HepG2 (cell line): ENCODE measurements around the gene UBC. TPM values are rescaled to one million over a fixed set of nuclear protein-coding genes. Genes with fewer than 3 reads are reported as not detected.

Experiments
- CENPX ChIP-seq: sonication (generic); formaldehyde crosslinking; IDR thresholded peaks from 2 replicates; pipeline ENCODE4 v1.9.0; 2021; ENCODE audit warnings: mild to moderate bottlenecking, missing genetic modification reagents, moderate library complexity
- DR1 ChIP-seq: sonication (generic); formaldehyde crosslinking; IDR thresholded peaks from 2 replicates; pipeline ENCODE4 v1.8.0; 2021; ENCODE audit warnings: mild to moderate bottlenecking, missing genetic modification reagents, inconsistent platforms
- FOXJ3 ChIP-seq: sonication (generic); formaldehyde crosslinking; IDR thresholded peaks from 2 replicates; pipeline ENCODE4 v1.4.0; 2020; ENCODE audit warnings: missing genetic modification reagents, mild to moderate bottlenecking, borderline replicate concordance
- HMG20A ChIP-seq: IDR thresholded peaks from 2 replicates; pipeline ENCODE4 v1.6.1; 2016; ENCODE audit warnings: borderline replicate concordance
- HOXA3 ChIP-seq: sonication (generic); formaldehyde crosslinking; IDR thresholded peaks from 2 replicates; pipeline ENCODE4 v1.5.0; 2020; ENCODE audit warnings: missing genetic modification reagents
- HOXA7 ChIP-seq: sonication (generic); formaldehyde crosslinking; IDR thresholded peaks from 2 replicates; pipeline ENCODE4 v1.8.1; 2022; ENCODE audit warnings: mild to moderate bottlenecking, missing genetic modification reagents, moderate library complexity
- HOXD1 ChIP-seq: sonication (generic); formaldehyde crosslinking; IDR thresholded peaks from 2 replicates; pipeline ENCODE4 v1.5.0; 2020; ENCODE audit warnings: missing genetic modification reagents
- KLF15 ChIP-seq: sonication (generic); formaldehyde crosslinking; IDR thresholded peaks from 2 replicates; pipeline ENCODE4 v1.8.1; 2023; ENCODE audit warnings: borderline replicate concordance, mild to moderate bottlenecking, inconsistent platforms, missing genetic modification reagents, mixed read lengths
- KLF9 ChIP-seq: IDR thresholded peaks from 2 replicates; pipeline ENCODE4 v1.6.1; 2016; ENCODE audit warnings: low read depth
- LBX2 ChIP-seq: sonication (generic); formaldehyde crosslinking; IDR thresholded peaks from 2 replicates; pipeline ENCODE4 v1.5.0; 2020; ENCODE audit warnings: missing genetic modification reagents, mild to moderate bottlenecking, borderline replicate concordance
- LCORL ChIP-seq, 2 experiments: fragments of 450-650 bp in 1 of 2; sonication (generic) in 1 of 2; formaldehyde crosslinking in 1 of 2; IDR thresholded peaks; 2 replicates each; pipeline versions ENCODE4 v1.5.0 to v1.6.1; 2017 to 2020; ENCODE audit warnings: antibody characterized with exemption in 1 of 2, missing genetic modification reagents in 1 of 2
- MXI1 ChIP-seq: IDR thresholded peaks from 3 replicates; pipeline ENCODE4 v1.6.1; 2012; ENCODE audit warnings: low read depth, low read length, inconsistent platforms, borderline replicate concordance
- NAIF1 ChIP-seq: sonication (generic); formaldehyde crosslinking; IDR thresholded peaks from 2 replicates; pipeline ENCODE4 v1.5.0; 2020; ENCODE audit warnings: mild to moderate bottlenecking, missing genetic modification reagents, borderline replicate concordance
- PHF21A ChIP-seq: sonication (generic); formaldehyde crosslinking; IDR thresholded peaks from 2 replicates; pipeline ENCODE4 v1.5.0; 2020; ENCODE audit warnings: mild to moderate bottlenecking, missing genetic modification reagents
- RBM22 ChIP-seq: fragments of 200-400 bp; formaldehyde crosslinking; optimal IDR thresholded peaks from 2 replicates; pipeline ENCODE3; 2017; ENCODE audit warnings: mild to moderate bottlenecking, low read length, moderate library complexity
- SAP130 ChIP-seq: IDR thresholded peaks from 2 replicates; pipeline ENCODE4 v1.6.1; 2016; ENCODE audit warnings: low read depth
- SIN3B ChIP-seq: fragments of 150-350 bp; IDR thresholded peaks from 2 replicates; pipeline ENCODE4 v1.6.1; 2014; ENCODE audit warnings: low read length
- ZNF614 ChIP-seq: IDR thresholded peaks from 2 replicates; pipeline ENCODE4 v1.6.1; 2018; ENCODE audit warnings: missing biosample characterization, missing genetic modification reagents, inconsistent platforms, borderline replicate concordance
- ZNF644 ChIP-seq: IDR thresholded peaks from 2 replicates; pipeline ENCODE4 v1.6.1; 2016; ENCODE audit warnings: low read depth
- ZNF724P ChIP-seq: sonication (generic); formaldehyde crosslinking; IDR thresholded peaks from 2 replicates; pipeline ENCODE4 v1.8.0; 2022; ENCODE audit warnings: missing genetic modification reagents, borderline replicate concordance
- ZSCAN12 ChIP-seq: sonication (generic); formaldehyde crosslinking; IDR thresholded peaks from 2 replicates; pipeline ENCODE4 v1.9.0; 2021; ENCODE audit warnings: mild to moderate bottlenecking, missing genetic modification reagents
- polyA plus RNA-seq, 8 experiments: library from polyadenylated mRNA; depleted of rRNA in 3 of 8; stranded (reverse) in 7 of 8; unstranded in 1 of 8; fragments of >200 nt; fragmentation: Illumina TruSeq in 4 of 8; extraction: Trizol in 4 of 8; gene quantifications; 2 replicates each; pipeline versions ENCODE4 v1.2.1 to v1.2.3, GENCODE V29; 2011 to 2016; ENCODE audit warnings: low read depth in 4 of 8, missing spikeins in 1 of 8, mixed read lengths in 1 of 8; ENCODE audit not compliant: insufficient read depth in 1 of 8
- total RNA-seq, 5 experiments: library from RNA; depleted of rRNA; stranded (reverse); fragments of >200 nt; fragmentation: Illumina TruSeq; extraction: Trizol; gene quantifications; 2 replicates each; pipeline ENCODE4 v1.2.3, GENCODE V29; 2016; ENCODE audit warnings: low read depth in 1 of 5
- TF ChIP-seq, protein P1 (sequence below): IDR thresholded peaks from 2 replicates; pipeline ENCODE4 v1.6.1; 2016; ENCODE audit warnings: mild to moderate bottlenecking, missing biosample characterization, missing genetic modification reagents
- TF ChIP-seq, protein P2 (sequence below), 2 experiments: sonication (generic) in 1 of 2; formaldehyde crosslinking in 1 of 2; IDR thresholded peaks; 2 replicates each; pipeline versions ENCODE4 v1.4.0 to v1.6.1; 2018 to 2020; ENCODE audit warnings: missing genetic modification reagents in 2 of 2, borderline replicate concordance in 1 of 2, low read depth in 1 of 2, mild to moderate bottlenecking in 1 of 2, missing biosample characterization in 1 of 2
- TF ChIP-seq, protein P3 (sequence below): sonication (generic); formaldehyde crosslinking; IDR thresholded peaks from 2 replicates; pipeline ENCODE4 v1.8.0; 2023; ENCODE audit warnings: mild to moderate bottlenecking, missing genetic modification reagents

Gene UBC
- total and polyA plus RNA-seq, 2 of the 13 experiments (the other 11 are each of a cell fraction or from before 2014, with no cell fraction given), result 805 to 1,432 TPM

DNA sequence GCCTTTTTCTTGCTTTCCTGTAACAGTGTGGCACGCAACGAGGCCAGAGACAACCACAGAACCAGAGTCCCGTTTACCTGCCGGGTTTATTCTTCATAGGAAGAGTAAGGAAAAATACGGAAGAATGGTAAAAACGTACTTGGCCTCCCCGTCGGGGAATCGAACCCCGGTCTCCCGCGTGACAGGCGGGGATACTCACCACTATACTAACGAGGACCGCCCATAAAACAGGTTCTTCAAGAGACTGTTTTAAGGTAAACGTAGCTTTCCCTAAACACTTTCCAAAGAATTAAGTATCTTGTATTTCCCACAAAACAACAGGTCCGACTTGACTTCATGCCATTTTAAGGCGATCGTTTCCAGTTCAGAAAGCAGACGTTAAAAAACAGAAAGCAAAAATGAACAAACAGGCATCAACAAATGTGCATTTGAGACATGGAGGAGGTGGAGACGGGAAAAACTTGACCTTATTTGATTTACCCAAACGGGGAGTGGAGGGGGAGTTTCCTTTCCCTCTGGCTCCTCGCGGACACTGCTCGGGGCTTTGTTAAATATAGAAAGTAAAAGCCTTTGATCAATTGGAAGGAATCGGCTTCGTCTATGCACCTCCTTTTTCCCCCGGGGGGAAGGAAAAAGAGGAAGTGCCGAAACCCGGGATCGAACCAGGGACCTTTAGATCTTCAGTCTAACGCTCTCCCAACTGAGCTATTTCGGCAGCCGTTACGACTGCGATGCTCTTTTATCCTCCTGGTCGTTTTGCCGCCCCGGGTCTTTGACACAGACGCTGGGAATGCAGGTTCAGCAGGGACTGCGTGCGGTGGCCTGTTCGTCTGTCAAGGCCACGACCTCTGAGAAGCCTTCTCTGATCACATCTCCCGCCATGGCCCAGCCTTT is 13.0 kb upstream of the UBC start (continued):
- TF ChIP-seq LCORL (IDR thresholded peaks at IDR 0.05), result no peak
- TF ChIP-seq LCORL (CRISPR knock-in tag; IDR thresholded peaks at IDR 0.05), result peak; percentile 9; the same call in 1 of the 2 replicates
- 0 out of 2 replicates have a peak, but pooled peaks have one; percentile 32 for TF ChIP-seq KLF9
- TF ChIP-seq MXI1, result peak; percentile 44; the same call in 1 of the 3 replicates
- TF ChIP-seq ZSCAN12, result no peak
- no peak for TF ChIP-seq LBX2
- TF ChIP-seq, protein P1, sequence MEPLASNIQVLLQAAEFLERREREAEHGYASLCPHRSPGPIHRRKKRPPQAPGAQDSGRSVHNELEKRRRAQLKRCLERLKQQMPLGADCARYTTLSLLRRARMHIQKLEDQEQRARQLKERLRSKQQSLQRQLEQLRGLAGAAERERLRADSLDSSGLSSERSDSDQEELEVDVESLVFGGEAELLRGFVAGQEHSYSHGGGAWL (CRISPR knock-in tag), result peak; percentile 49; the same call in 1 of the 2 replicates
- no peak for TF ChIP-seq HOXD1 (CRISPR knock-in tag)
- TF ChIP-seq SIN3B, result 0 out of 2 replicates have a peak, but pooled peaks have one; percentile 36
- TF ChIP-seq ZNF614 (CRISPR knock-in tag), result peak; percentile 79; the same call in 1 of the 2 replicates
- TF ChIP-seq PHF21A, result peak; percentile 69
- peak; percentile 57; the same call in 1 of the 2 replicates for TF ChIP-seq SAP130
- TF ChIP-seq ZNF724P (CRISPR knock-in tag), result no peak
- TF ChIP-seq DR1, result 0 out of 2 replicates have a peak, but pooled peaks have one; percentile 20
- TF ChIP-seq, protein P2, sequence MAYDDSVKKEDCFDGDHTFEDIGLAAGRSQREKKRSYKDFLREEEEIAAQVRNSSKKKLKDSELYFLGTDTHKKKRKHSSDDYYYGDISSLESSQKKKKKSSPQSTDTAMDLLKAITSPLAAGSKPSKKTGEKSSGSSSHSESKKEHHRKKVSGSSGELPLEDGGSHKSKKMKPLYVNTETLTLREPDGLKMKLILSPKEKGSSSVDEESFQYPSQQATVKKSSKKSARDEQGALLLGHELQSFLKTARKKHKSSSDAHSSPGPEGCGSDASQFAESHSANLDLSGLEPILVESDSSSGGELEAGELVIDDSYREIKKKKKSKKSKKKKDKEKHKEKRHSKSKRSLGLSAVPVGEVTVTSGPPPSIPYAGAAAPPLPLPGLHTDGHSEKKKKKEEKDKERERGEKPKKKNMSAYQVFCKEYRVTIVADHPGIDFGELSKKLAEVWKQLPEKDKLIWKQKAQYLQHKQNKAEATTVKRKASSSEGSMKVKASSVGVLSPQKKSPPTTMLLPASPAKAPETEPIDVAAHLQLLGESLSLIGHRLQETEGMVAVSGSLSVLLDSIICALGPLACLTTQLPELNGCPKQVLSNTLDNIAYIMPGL (CRISPR knock-in tag; IDR thresholded peaks at IDR 0.05; ENCODE audit: borderline replicate concordance in 1 of 2, low read depth in 1 of 2), result peak; percentile 98 to 100
- TF ChIP-seq, protein P3, sequence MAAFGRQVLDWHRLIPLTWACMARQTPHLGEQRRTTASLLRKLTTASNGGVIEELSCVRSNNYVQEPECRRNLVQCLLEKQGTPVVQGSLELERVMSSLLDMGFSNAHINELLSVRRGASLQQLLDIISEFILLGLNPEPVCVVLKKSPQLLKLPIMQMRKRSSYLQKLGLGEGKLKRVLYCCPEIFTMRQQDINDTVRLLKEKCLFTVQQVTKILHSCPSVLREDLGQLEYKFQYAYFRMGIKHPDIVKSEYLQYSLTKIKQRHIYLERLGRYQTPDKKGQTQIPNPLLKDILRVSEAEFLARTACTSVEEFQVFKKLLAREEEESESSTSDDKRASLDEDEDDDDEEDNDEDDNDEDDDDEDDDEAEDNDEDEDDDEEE (CRISPR knock-in tag), result peak; percentile 4; the same call in 1 of the 2 replicates
- TF ChIP-seq ZNF644 (CRISPR knock-in tag), result no peak
- no peak for TF ChIP-seq CENPX (CRISPR knock-in tag)
- no peak for TF ChIP-seq KLF15
- no peak for TF ChIP-seq HOXA7 (CRISPR knock-in tag)
- TF ChIP-seq FOXJ3 (CRISPR knock-in tag), result peak; percentile 22; the same call in 1 of the 2 replicates
- TF ChIP-seq HMG20A (CRISPR knock-in tag), result no peak; the same call in 1 of the 2 replicates
- peak; percentile 84; the same call in 1 of the 2 replicates for TF ChIP-seq NAIF1 (CRISPR knock-in tag)
- peak; percentile 77 for TF ChIP-seq RBM22
- TF ChIP-seq HOXA3 (CRISPR knock-in tag), result peak; percentile 57
